Erythroblast (primary cell): ENCODE measurements around the gene GAK.

Source experiments
- DNase-seq, 2 experiments: peaks; one replicate each; lab custom pipeline; 2025; lab: John Stamatoyannopoulos, UW
- GATA1 ChIP-seq: IDR thresholded peaks from 2 replicates; pipeline ENCODE4 v1.6.1; 2011; ENCODE audit warnings: low read depth, mild to moderate bottlenecking, control low read depth, low read length, moderate library complexity
- POLR2A ChIP-seq: IDR thresholded peaks from 2 replicates; pipeline ENCODE4 v1.6.1; 2011; ENCODE audit warnings: mild to moderate bottlenecking, low read length

Gene GAK

DNA sequence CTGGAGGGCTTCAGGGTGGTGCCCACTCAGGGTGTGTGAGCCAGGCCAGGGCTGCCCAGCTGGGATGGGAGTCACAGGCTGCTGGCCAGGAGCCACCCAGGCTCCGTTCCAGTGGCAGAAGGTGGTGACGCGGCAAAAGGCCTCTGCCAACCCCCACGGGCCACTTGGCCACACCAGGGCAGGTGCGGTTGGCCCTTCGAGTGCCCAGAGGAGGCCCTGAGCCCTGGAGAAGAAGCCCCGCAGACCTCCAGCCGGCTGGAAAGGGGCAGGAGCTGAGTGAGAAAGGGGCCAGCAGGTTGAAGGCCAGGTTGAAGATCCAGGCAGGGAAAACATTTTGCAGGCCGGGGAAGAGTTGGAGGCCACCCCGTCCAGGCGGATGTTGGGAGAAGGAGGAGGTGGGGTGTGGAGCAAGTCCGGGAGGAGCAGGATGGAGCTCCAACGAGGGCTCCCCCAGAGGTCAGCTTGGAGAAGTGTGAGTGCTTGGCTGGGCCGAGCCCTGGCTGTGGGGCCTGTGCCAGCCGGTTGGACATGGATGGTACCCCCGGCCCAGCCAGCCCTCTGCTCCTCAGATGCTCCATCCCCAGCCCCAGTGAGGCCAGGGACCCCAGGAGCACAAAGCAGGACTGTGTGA, 103.4 kb downstream of the GAK start:
- TF ChIP-seq GATA1 (no peak), POLR2A (no peak)
- no peak for DNase-seq

GRCh38 chr4:827209-828081, 104.7 kb downstream of the GAK start:
- TF ChIP-seq POLR2A (no peak), GATA1 (no peak)
- DNase-seq: no peak

DNA sequence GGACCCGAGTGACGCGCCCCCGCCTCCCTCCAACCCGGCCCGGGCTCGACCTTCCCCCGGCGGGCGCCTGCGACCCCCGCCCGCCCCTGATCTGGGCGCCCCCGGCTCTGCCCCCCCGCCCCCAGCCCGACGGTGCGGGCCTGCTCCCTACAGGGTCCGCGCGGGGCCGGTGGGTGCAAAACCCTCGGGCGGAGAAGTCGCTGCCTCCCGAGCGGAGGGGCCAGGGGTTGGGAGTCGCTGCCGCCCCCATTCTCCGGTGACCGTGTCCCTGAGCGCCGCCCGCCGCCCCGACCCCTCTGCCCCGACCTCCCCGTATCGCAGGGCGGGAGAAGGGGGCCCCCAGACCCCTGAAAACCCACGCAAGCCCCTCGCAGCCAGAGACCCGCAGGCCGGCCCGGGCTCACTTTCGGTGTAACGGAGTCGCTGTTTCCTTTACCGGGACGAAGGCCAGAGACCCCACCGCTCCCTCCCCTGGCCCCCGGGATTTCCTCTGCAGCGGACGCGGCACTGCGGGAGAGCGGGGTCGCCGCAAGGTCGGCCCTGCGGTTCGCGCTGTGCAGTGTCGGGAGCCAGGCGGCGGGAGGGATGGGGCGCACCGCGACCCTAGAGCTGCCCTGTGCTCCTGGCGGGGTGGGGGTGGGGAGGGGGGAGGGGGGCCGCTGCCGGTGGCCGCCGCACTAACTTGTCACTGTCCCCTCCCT, 105.5 kb downstream of the GAK start:
- no peak for TF ChIP-seq GATA1
- no peak for TF ChIP-seq POLR2A
- no peak for DNase-seq

GRCh38 chr4:825971-826330, 106.2 kb downstream of the GAK start, which contains the start of gene CPLX1:
TSS of gene CPLX1 (minus strand) at chr4:826129. CDS start at chr4:824522, 1,607 bp downstream.
- no peak for TF ChIP-seq POLR2A
- TF ChIP-seq GATA1: no peak
- peak; percentile 34 to 36 for DNase-seq

DNA sequence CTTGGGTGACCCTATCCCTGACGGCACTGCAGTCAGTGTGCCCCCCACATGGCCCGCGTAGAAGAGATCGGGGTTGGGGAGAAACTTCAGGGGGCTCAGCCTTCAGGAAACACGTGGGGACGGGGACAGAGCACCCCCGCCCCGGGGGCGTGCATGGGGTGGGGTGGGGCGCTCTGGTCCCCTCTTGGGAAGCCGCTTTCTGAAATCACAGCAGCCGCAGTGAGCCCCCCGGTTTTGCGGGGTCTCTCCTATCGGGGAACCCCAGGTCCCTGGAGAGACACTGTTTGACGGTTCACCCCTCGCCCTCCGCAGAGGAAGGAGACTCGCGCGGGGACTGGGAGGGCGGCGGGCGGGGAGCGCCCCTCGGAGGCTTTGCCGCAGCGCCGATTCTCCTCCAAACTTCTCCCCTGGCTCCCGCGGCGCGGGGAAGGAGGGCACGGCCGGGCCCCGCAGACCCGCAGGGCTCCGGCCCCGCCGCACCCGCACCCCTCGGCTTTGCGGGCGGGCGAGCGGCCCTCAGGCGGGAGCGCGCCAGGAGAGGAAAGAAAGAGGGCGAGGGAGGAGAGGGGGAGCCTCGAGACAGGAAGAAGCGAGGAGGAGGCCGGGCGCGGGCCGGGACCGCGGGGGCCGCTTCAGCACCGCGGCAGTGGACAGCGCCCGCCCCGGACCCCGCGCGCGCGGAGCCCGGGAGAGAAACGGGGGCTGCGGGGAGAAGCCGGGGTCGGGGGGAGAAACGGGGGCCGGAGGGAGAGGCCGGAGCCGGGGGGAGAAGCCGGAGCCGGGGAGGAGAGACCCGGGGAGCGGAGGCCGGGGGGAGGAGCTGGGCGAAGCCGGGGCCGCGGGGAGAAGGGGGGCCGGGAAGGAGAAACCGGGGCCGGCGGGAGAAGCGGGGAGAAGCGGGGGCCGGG, 106.8 kb downstream of the GAK start:
- DNase-seq: peak; percentile 23 to 26
- TF ChIP-seq GATA1 (no peak), POLR2A (no peak)

DNA sequence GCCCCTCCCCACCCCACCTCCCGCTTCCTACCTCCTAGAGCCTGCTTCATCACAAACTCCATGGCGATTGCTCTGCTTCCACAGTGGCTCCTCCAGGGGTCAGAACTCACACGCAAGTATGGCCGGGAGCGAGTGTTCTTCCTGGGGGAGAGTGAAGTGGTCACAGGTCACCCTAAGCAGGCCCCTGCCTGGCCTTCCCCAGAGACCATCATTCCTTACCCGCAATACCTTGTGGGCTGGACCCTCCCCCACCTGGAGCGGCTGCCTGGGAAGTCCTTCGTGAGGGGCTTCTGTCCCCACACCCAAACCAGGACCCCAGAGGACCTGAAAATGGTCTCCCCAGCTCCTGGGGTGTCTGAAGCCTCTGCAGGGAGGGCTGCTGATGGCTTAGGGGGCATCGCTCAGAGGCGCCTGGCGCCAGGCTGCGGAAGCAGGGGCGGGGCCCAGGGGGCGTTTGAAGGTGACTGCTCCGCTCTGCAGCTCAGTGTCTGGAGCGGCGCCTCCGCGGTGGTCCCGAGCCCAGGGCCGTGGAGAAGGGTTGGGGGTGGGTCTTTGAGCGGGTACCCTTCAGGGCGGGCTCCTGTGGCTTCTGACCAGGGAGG, 107.6 kb downstream of the GAK start:
- DNase-seq: no peak
- TF ChIP-seq GATA1: no peak
- no peak for TF ChIP-seq POLR2A

DNA sequence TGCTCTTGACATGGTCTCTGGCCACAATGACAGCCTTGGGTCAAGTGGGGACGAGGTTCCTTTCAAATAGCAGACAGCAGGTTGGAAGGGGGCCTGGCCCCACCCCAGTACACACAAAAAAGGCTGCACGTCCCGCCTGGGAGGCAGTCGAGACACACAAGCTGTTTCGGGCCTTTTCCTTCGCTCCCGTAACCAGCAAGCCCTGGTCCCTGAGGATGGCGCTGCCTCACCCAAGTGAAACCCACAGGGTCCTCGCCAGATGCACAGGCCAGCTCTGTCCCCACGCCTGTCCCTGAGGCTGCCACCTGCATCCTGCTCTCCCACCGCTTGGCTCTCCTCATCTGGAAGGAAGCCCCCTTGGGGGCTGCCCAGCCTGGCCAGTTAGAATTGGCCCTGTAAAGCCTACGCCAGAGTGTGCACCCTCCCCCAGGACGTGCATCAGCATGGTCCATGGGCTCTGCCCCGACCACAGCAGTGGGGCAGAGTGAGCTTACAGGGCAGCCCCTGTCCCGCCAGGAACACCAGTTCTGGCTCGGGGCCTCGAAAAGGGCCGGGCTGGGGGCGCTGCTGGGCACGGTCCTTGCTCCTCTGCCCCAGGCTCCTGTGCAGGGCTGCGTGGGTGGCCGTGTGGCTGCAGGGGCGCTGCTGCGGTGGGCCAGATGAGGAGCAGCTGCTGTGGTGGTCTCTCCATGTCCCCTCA, 108.2 kb downstream of the GAK start:
- TF ChIP-seq POLR2A (no peak), GATA1 (no peak)

GRCh38 chr4:823176-823760, 108.8 kb downstream of the GAK start:
- TF ChIP-seq GATA1: no peak
- TF ChIP-seq POLR2A: no peak
- no peak for DNase-seq

More for the DNA sequence above, 108.2 kb downstream of the GAK start:
- DNase-seq: no peak

GRCh38 chr4:822361-823175, 109.5 kb downstream of the GAK start:
- DNase-seq: no peak
- TF ChIP-seq POLR2A (no peak), GATA1 (no peak)

DNA sequence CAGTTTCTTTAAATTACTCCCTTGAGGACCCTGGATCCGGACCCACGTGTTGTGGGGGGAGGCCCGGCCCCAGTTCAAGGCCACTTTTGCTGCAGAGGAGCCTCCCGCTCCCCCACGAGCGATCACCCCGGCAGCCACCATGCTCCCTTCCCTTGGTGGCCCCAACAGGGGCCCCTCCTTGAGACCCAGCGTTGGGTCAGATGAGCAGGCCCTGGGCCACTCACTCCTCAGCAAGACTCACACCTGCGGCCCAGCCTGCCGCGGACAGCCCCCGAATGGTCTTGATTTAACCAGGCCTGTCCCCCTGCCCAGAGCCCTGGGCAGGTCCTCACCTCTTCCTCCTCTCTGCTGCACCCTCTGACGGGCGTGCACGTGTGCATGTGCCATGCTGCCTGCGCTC, 110.5 kb downstream of the GAK start:
- TF ChIP-seq GATA1: no peak
- no peak for TF ChIP-seq POLR2A
- DNase-seq: no peak

DNA sequence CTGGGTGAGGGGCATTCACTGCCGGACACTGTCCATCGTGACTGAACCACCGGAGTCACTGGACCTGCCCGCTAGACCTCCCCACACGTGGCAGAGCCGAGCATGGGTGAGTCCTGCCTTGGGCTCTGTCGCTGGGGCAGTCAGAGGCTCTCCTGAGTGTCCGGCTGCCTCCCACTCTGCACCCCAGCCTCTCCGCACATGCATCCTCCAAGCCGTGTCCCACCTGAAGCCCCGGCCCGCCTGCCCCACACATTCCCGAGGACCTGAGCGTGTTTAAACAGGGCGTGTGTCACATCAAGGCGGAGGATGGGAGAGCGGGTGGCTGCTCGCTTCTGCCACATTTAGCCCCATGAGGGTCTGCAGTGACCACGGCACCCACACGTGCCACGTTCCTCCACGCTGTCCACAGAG, 110.9 kb downstream of the GAK start:
- TF ChIP-seq GATA1 (no peak), POLR2A (no peak)
- no peak for DNase-seq
